Mucosa of rectum (tissue), 2 donors: ENCODE data around the gene EFCAB11.

Source experiments
- H3K27ac ChIP-seq, 2 donors: one replicate each; pipeline ENCODE4 v1.7.0; 2013; ENCODE audit warnings: inconsistent platforms in 2 of 2, low read depth in 2 of 2, low read length in 2 of 2
- H3K27me3 ChIP-seq, 2 donors: one replicate each; pipeline ENCODE4 v1.7.0; 2013; ENCODE audit warnings: low read length in 2 of 2; ENCODE audit not compliant: control insufficient read depth in 2 of 2, insufficient read depth in 2 of 2
- H3K36me3 ChIP-seq, 2 donors: one replicate each; pipeline ENCODE4 v1.7.0; 2013; ENCODE audit warnings: low read length in 2 of 2; ENCODE audit not compliant: control insufficient read depth in 2 of 2, insufficient read depth in 2 of 2
- H3K4me1 ChIP-seq, 2 donors: one replicate each; pipeline ENCODE4 v1.7.0; 2013; ENCODE audit warnings: low read length in 2 of 2, mild to moderate bottlenecking in 1 of 2; ENCODE audit not compliant: control insufficient read depth in 2 of 2, insufficient read depth in 2 of 2
- H3K4me3 ChIP-seq, 2 donors: one replicate each; pipeline ENCODE4 v1.7.0; 2013; ENCODE audit warnings: low read length in 2 of 2
- H3K9ac ChIP-seq, 2 donors: one replicate each; pipeline ENCODE4 v1.7.0; 2013; ENCODE audit warnings: low read length in 2 of 2, low read depth in 1 of 2, mild to moderate bottlenecking in 1 of 2
- H3K9me3 ChIP-seq, 2 donors: one replicate each; pipeline ENCODE4 v1.7.0; 2013; ENCODE audit warnings: low read length in 2 of 2; ENCODE audit not compliant: control insufficient read depth in 2 of 2
- donor health status: healthy.
- donor health status: Normal muscosa, but diverticular disease.

Gene EFCAB11

DNA sequence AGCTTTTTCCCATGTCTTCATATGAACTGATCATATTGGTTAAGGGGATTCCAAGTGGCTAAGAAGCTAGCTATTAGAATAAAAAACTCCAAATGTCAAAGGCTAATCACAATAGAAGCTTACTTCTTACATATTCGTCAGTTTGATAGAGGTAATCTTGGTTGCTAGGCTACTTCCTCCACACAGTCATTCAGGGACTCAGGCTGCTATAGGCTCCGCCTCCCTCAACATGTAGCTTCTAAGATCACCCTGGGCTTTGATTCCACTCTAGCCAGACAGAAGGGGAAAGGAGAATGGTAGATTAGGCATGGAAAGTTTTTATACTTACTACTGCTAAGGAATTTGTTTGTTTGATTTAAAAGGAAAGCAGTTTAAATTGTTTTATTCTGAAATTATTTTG, 207.9 kb downstream of the EFCAB11 start:
- H3K9ac ChIP-seq = no peak overlapping the region
- H3K27ac ChIP-seq = no peak overlapping the region
- H3K4me3 ChIP-seq = no peak overlapping the region
- H3K36me3 ChIP-seq = no peaks in the 10 kb centered on the region
- H3K9me3 ChIP-seq = peaks cover 0 to 3% of the 10 kb centered on the region in 2 donors
- no peaks in the 10 kb centered on the region for H3K27me3 ChIP-seq
- H3K4me1 ChIP-seq = peaks cover 0 to 4% of the 10 kb centered on the region in 2 donors

DNA sequence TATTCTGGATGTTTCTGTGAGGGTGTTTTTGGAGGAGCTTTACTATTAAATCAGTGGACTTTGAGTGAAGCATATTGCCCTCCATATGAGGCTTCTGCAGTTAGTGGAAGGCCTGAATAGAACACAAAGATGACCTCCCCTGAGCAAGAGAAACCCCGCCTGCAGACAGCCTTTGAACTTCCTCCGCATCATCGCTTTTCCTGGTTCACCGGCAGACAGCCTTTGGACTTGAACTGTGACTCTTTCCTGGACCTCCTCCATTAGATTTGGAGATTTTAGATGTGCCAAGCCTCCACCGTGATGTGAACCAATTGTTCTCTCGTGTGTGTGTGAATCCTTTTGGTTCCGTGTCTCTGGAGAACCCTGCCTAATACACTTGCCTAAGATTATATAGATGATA, 208.4 kb downstream of the EFCAB11 start:
- peaks cover 0 to 3% of the 10 kb centered on the region in 2 donors for H3K9me3 ChIP-seq
- H3K36me3 ChIP-seq = no peaks in the 10 kb centered on the region
- no peak overlapping the region for H3K4me3 ChIP-seq
- H3K27me3 ChIP-seq = no peaks in the 10 kb centered on the region
- H3K9ac ChIP-seq = no peak overlapping the region
- H3K4me1 ChIP-seq = peaks cover 0 to 4% of the 10 kb centered on the region in 2 donors
- H3K27ac ChIP-seq = no peak overlapping the region
